PC-9 (cell line): ENCODE results near the gene HSPBP1. TPM values are rescaled to one million over a fixed set of nuclear protein-coding genes. Genes with fewer than 3 reads are reported as not detected.
A peak's percentile ranks its signal among the peaks of the same experiment; 100 is the strongest.

Experiments
- BruUV-seq: library from RNA; stranded (reverse); fragments of 400-500 nt; replicated peaks from 2 replicates; lab custom pipeline; 2021; lab: Mats Ljungman, UMichigan
- CTCF ChIA-PET: fragments of 300-600 bp; sonication (Branson Sonifier 250); formaldehyde crosslinking; loops from one replicate; lab custom pipeline; 2022; ENCODE audit warnings: antibody characterized with exemption; lab: Charles Lee
- POLR2A ChIA-PET: fragments of 300-600 bp; sonication (Branson Sonifier 250); formaldehyde crosslinking; loops from one replicate; lab custom pipeline; 2022; ENCODE audit warnings: antibody characterized with exemption; ENCODE audit not compliant: unreplicated experiment; lab: Charles Lee
- DNase-seq, 2 experiments: peaks; one replicate each; pipeline versions ENCODE4 v3.0.0 to v3.0.0-alpha.2; 2015 to 2022; ENCODE audit warnings: mixed read lengths in 1 of 2
- H2AFZ ChIP-seq: fragments of 200-600 bp; sonication (generic); 2 replicates; pipeline ENCODE4 v1.8.1; 2017; ENCODE audit warnings: antibody characterized with exemption
- H3F3A ChIP-seq: fragments of 200-600 bp; sonication (generic); 2 replicates; pipeline ENCODE4 v1.8.1; 2017; ENCODE audit warnings: antibody characterized with exemption, mild to moderate bottlenecking, low read depth; ENCODE audit not compliant: insufficient read depth
- H3K27ac ChIP-seq: fragments of 200-600 bp; sonication (generic); 2 replicates; pipeline ENCODE4 v1.6.1; 2016; ENCODE audit warnings: mixed run types
- H3K27me3 ChIP-seq: fragments of 200-600 bp; sonication (generic); 2 replicates; pipeline ENCODE4 v1.6.1; 2016; ENCODE audit warnings: low read depth, mixed run types; ENCODE audit not compliant: insufficient read depth
- H3K36me3 ChIP-seq: fragments of 200-600 bp; sonication (generic); 2 replicates; pipeline ENCODE4 v1.6.1; 2016; ENCODE audit warnings: low read depth, mixed run types
- H3K4me1 ChIP-seq: fragments of 200-600 bp; sonication (generic); replicated peaks from 2 replicates; pipeline ENCODE4 v1.6.1; 2016; ENCODE audit warnings: mixed run types; ENCODE audit not compliant: insufficient read depth
- H3K4me2 ChIP-seq: fragments of 200-600 bp; sonication (generic); 2 replicates; pipeline ENCODE4 v1.6.1; 2017; ENCODE audit warnings: mixed run types
- H3K4me3 ChIP-seq: fragments of 200-600 bp; sonication (generic); 2 replicates; pipeline ENCODE4 v1.6.1; 2016; ENCODE audit warnings: mixed run types
- H3K79me2 ChIP-seq: fragments of 200-600 bp; sonication (generic); 2 replicates; pipeline ENCODE4 v1.6.1; 2017; ENCODE audit warnings: low read depth, mixed run types
- H3K9me2 ChIP-seq: fragments of 200-600 bp; sonication (generic); 2 replicates; pipeline ENCODE4 v1.8.1; 2017; ENCODE audit warnings: mild to moderate bottlenecking; ENCODE audit not compliant: insufficient read depth
- H3K9me3 ChIP-seq: fragments of 200-600 bp; sonication (generic); 2 replicates; pipeline ENCODE4 v1.8.1; 2016; ENCODE audit warnings: low read depth; ENCODE audit not compliant: insufficient read depth
- H4K20me1 ChIP-seq: fragments of 200-600 bp; sonication (generic); 2 replicates; pipeline ENCODE4 v1.8.1; 2017; ENCODE audit not compliant: insufficient read depth
- CTCF ChIP-seq: fragments of 200-600 bp; sonication (generic); conservative IDR thresholded peaks from 2 replicates; pipeline ENCODE4 v1.6.1; 2017; ENCODE audit warnings: mixed run types, antibody characterized with exemption, mild to moderate bottlenecking, moderate library complexity
- EZH2 ChIP-seq: fragments of 200-600 bp; sonication (generic); IDR thresholded peaks from 2 replicates; pipeline ENCODE4 v1.8.0; 2017; ENCODE audit warnings: antibody characterized with exemption, low read depth
- intact Hi-C: fragments of 100-400 bp; cut with micrococcal nuclease; formaldehyde crosslinking; loops from one replicate; pipeline ENCODE4 v1.10.0; 2022; ENCODE audit not compliant: unreplicated experiment
- total RNA-seq: library from RNA; stranded (reverse); gene quantifications from 2 replicates; pipeline ENCODE4 v1.2.3, GENCODE V29; 2021

HSPBP1 gene
- total RNA-seq, 1 experiment from 2014 or later = 66.2 TPM

- Histone ChIP-seq H3F3A (peaks cover 44% of the 10 kb centered on the region), H3K27ac (peak overlapping the region; percentile 35; the same call in 1 of the 2 replicates), H3K4me3 (peak overlapping the region; percentile 77), H3K4me1 (peaks cover 50% of the 10 kb centered on the region), H3K9me2 (no peaks in the 10 kb centered on the region), H4K20me1 (peaks cover 61% of the 10 kb centered on the region), H3K27me3 (no peaks in the 10 kb centered on the region), H3K4me2 (peak overlapping the region; percentile 97), H2AFZ (no peak overlapping the region), H3K36me3 (no peaks in the 10 kb centered on the region), H3K79me2 (peaks cover 68% of the 10 kb centered on the region), H3K9me3 (no peaks in the 10 kb centered on the region)
- ChIA-PET CTCF (interaction anchor here (0.6 kb wide), 1 partner anchor 350 kb away, joined by 9 read pairs; no protein-coding TSS in a partner anchor), POLR2A (interaction anchor here (1.5 kb wide), 1 partner anchor 90 kb away, joined by 7 read pairs; no protein-coding TSS in a partner anchor)
- TF ChIP-seq CTCF (no peak), EZH2 (no peak)
- intact Hi-C loops = no loop called here
- TSS peak; percentile 23 for BruUV-seq
- no peak for DNase-seq
Observed at GRCh38 chr19:55256562-55257460, 23.1 kb downstream of the HSPBP1 start.

DNA sequence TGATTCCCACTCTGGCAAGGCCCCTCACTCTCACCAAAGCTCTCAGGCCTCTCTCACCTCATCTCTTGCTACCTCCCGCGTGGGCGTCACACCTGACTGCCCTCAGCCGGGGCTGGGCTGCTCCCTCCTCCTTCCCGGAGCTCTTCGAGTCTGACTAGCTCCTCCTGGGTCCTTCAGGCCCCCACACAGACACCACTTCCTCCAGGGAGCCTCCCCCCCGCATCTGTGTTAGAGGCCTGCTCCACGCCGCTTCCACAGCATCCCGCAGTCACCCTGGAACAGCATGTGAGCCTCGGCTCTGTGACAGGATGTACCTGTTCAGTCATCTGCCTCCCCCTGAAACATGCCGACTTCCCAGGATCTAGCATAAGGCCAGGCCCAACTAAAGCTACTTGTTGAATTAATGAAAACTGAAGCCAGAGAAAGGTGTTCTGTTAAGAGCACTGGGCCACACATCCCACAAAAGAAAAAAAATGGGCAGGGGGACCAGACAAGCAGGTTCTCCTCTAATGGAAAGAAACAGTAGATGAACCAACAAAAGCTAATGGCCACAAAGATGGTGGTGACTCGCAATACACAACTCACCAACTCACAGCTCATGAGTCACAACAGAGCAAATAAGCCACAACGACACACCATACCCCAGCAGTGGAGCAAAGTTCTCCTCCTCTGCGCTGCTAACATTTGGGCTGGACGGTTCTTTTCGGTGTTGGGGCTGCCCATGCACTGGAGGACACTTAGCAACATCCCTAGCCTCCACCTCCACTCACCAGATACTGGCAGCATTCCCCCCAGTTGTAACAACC lies 24.1 kb downstream of the HSPBP1 start:
- Histone ChIP-seq H3K4me3 (peak overlapping the region; percentile 77), H3K9me3 (no peaks in the 10 kb centered on the region), H3K4me2 (peak overlapping the region; percentile 97), H3F3A (peaks cover 45% of the 10 kb centered on the region), H4K20me1 (peaks cover 71% of the 10 kb centered on the region), H3K4me1 (peaks cover 55% of the 10 kb centered on the region), H3K36me3 (no peaks in the 10 kb centered on the region), H2AFZ (no peak overlapping the region), H3K27ac (peak overlapping the region; percentile 58), H3K27me3 (no peaks in the 10 kb centered on the region), H3K79me2 (peaks cover 78% of the 10 kb centered on the region), H3K9me2 (no peaks in the 10 kb centered on the region)
- peak in 1 of 2 experiments; percentile 86 for DNase-seq
- intact Hi-C loops = no loop called here
- TF ChIP-seq EZH2 (no peak), CTCF (no peak)
- ChIA-PET CTCF (interaction anchor here (0.6 kb wide), 2 partner anchors 83 to 852 kb away, joined by 3 to 12 read pairs; no protein-coding TSS in a partner anchor), POLR2A (interaction anchor here (0.5 to 1.5 kb wide), 2 partner anchors 89 to 152 kb away, joined by 4 to 7 read pairs; partner anchors contain the start of gene UBE2S)
- no TSS peak for BruUV-seq

- no peak for DNase-seq
- Histone ChIP-seq H3K4me1 (peaks cover 47% of the 10 kb centered on the region), H3K79me2 (peaks cover 91% of the 10 kb centered on the region), H2AFZ (no peak overlapping the region), H3K9me3 (no peaks in the 10 kb centered on the region), H3K27me3 (no peaks in the 10 kb centered on the region), H3K4me3 (no peak overlapping the region), H3K36me3 (no peaks in the 10 kb centered on the region), H3K9me2 (no peaks in the 10 kb centered on the region), H3F3A (peaks cover 34% of the 10 kb centered on the region), H3K4me2 (no peak overlapping the region), H4K20me1 (peaks cover 83% of the 10 kb centered on the region), H3K27ac (no peak overlapping the region)
- ChIA-PET CTCF (interaction anchor here (0.6 kb wide), 1 partner anchor 92 kb away, joined by 8 read pairs; no protein-coding TSS in a partner anchor), POLR2A (no interaction called here)
- no TSS peak for BruUV-seq
- no peak for TF ChIP-seq EZH2
- no peak for TF ChIP-seq CTCF
- intact Hi-C loops = no loop called here
Observed at GRCh38 chr19:55254625-55254977, 25.3 kb downstream of the HSPBP1 start.
